ENCODE measurements around the gene SAAL1.

DNA sequence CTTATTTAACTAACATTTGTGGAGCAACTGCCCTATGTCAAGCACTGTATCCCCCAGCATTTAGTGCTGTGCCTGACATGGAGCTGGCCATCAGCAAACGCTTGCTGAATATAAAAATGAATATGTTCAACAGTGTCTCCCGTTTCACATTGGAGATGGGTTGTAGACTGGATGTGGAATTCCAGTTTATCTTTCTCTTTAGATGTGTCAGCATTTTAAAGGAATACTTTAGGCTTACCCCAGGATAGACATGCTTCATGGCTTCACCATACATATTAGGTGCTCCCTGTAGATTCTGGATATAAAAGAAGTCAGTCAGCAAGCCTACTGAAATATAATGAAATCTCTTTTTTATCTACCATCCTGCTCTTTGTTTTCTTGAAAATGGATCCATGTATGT is 38.5 kb downstream of the SAAL1 start:
- TF ChIP-seq, protein P1, sequence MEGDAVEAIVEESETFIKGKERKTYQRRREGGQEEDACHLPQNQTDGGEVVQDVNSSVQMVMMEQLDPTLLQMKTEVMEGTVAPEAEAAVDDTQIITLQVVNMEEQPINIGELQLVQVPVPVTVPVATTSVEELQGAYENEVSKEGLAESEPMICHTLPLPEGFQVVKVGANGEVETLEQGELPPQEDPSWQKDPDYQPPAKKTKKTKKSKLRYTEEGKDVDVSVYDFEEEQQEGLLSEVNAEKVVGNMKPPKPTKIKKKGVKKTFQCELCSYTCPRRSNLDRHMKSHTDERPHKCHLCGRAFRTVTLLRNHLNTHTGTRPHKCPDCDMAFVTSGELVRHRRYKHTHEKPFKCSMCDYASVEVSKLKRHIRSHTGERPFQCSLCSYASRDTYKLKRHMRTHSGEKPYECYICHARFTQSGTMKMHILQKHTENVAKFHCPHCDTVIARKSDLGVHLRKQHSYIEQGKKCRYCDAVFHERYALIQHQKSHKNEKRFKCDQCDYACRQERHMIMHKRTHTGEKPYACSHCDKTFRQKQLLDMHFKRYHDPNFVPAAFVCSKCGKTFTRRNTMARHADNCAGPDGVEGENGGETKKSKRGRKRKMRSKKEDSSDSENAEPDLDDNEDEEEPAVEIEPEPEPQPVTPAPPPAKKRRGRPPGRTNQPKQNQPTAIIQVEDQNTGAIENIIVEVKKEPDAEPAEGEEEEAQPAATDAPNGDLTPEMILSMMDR (IDR thresholded peaks at IDR 0.05): no peak
- no peak for TF ChIP-seq POLR2A (IDR thresholded peaks at IDR 0.05)
